ENCODE measurements around the gene HSPG2. TPM values are rescaled to one million over a fixed set of nuclear protein-coding genes. Genes with fewer than 3 reads are reported as not detected.
"Not testable (repeated sequence)": the region's sequence is repeated elsewhere in the genome, so short reads cannot be mapped to it uniquely, and the experiment has no call there.

Gene HSPG2
- total RNA-seq, 2 donors from 2014 or later: 0.20 TPM; not detected in 1

DNA sequence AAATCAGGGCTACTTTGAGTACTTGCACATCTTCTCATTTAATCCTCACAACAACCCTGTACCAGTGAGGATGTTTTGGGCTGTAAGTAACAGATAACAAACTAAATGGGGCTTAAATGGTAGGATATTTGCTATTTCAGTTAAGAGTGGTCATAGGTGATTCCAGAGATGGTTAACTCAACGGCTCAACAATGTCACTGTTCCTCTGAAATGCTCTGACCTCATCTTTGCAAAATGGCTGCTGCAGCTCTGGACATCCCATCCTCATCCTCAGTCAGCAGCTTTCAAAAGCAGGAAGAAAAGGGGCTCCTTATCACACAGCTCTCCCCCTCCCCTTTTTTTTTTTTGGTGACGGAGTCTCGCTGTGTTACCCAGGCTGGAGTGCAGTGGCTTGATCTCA is 123.6 kb downstream of the HSPG2 start:
- Mint-ChIP-seq H3K4me1 (ENCODE audit: low read depth in 2 of 2) (peaks cover 7 to 15% of the 10 kb centered on the region in 2 donors), H3K27me3 (peaks cover 4 to 8% of the 10 kb centered on the region in 2 donors), H3K27ac (no peak overlapping the region), H3K36me3 (no peaks in the 10 kb centered on the region), H3K9me3 (peaks cover 4% of the 10 kb centered on the region), H3K4me3 (no peak overlapping the region)
- DNase-seq (ENCODE audit: low spot score) (no peak), ATAC-seq (no peak)

GRCh38 chr1:21811875-21812305 is 125.2 kb downstream of the HSPG2 start, which contains the start of gene LDLRAD2:
LDLRAD2 (plus strand) TSS chr1:21812265; CDS start chr1:21812452, 187 bp downstream.
- no peaks in the 10 kb centered on the region for H3K36me3 Mint-ChIP-seq
- no peak for ATAC-seq
- no peak within 1 kb of the TSS for H3K27ac Mint-ChIP-seq
- DNase-seq (ENCODE audit: low spot score): no peak
- peaks cover 7 to 10% of the 10 kb centered on the region in 2 donors for H3K4me1 Mint-ChIP-seq (ENCODE audit: low read depth in 2 of 2)
- H3K9me3 Mint-ChIP-seq: peaks cover 4% of the 10 kb centered on the region
- no peak within 1 kb of the TSS for H3K4me3 Mint-ChIP-seq
- H3K27me3 Mint-ChIP-seq: peaks cover 4 to 8% of the 10 kb centered on the region in 2 donors

DNA sequence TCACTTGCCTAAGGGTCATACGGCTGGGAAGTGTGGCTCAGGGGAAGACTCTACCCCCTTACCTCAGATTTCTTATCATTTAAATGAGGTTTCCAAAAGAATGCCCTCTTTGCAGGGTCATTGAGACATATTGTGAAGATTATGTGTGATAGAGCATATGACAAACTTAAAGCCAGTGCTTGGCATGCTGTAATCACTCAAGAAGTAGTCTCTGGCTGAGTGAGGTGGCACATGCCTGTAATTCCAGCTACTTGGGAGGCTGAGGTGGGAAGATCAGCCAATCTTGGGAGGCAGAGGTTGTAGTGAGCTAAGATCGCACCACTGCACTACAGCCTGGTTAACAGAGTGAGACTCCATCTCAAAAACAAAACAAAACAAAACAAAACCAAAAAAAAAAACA is 132.6 kb downstream of the HSPG2 start:
- no peak overlapping the region for H3K27ac Mint-ChIP-seq

DNA sequence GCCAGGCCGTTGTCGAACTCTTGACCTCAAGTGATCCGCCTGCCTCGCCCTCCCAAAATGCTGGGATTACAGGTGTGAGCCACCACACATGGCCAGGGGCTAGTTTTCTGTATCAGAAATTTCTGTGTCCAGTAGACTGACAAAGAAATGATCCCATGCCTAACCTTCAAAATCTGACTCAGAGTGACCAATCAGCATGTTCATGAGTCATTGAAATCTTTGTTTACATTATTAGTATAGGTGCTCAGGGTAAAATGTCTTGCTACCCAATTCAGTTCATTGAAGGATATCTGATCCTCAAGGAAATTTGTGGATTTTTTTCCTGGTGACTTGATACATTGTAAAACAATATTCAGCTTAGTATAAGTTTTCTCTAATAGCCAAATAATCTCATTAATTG is 136.0 kb downstream of the HSPG2 start:
- H3K36me3 Mint-ChIP-seq: no peaks in the 10 kb centered on the region
- H3K9me3 Mint-ChIP-seq: no peaks in the 10 kb centered on the region
- DNase-seq (ENCODE audit: low spot score): no peak
- peaks cover 0 to 3% of the 10 kb centered on the region in 2 donors for H3K27me3 Mint-ChIP-seq
- no peak overlapping the region for H3K4me3 Mint-ChIP-seq
- H3K27ac Mint-ChIP-seq: no peak overlapping the region
- ATAC-seq: no peak
- peaks cover 0 to 3% of the 10 kb centered on the region in 2 donors for H3K4me1 Mint-ChIP-seq (ENCODE audit: low read depth in 2 of 2)

More for the DNA sequence above, 132.6 kb downstream of the HSPG2 start:
- Mint-ChIP-seq H3K4me1 (ENCODE audit: low read depth in 2 of 2) (no peaks in the 10 kb centered on the region), H3K9me3 (no peaks in the 10 kb centered on the region), H3K36me3 (no peaks in the 10 kb centered on the region), H3K4me3 (no peak overlapping the region), H3K27me3 (peaks cover 0 to 3% of the 10 kb centered on the region in 2 donors)
- ATAC-seq (no peak), DNase-seq (ENCODE audit: low spot score) (no peak)

GRCh38 chr1:21799730-21800129 is 137.4 kb downstream of the HSPG2 start:
- Mint-ChIP-seq H3K36me3 (no peaks in the 10 kb centered on the region), H3K4me3 (no peak overlapping the region), H3K9me3 (no peaks in the 10 kb centered on the region), H3K27ac (no peak overlapping the region), H3K4me1 (ENCODE audit: low read depth in 2 of 2) (peaks cover 0 to 3% of the 10 kb centered on the region in 2 donors), H3K27me3 (peaks cover 0 to 3% of the 10 kb centered on the region in 2 donors)
- ATAC-seq (no peak), DNase-seq (ENCODE audit: low spot score) (no peak)

- Mint-ChIP-seq H3K27ac (no peak overlapping the region), H3K36me3 (no peaks in the 10 kb centered on the region), H3K9me3 (no peaks in the 10 kb centered on the region), H3K4me3 (no peak overlapping the region), H3K4me1 (ENCODE audit: low read depth in 2 of 2) (peaks cover 12 to 15% of the 10 kb centered on the region in 2 donors), H3K27me3 (no peaks in the 10 kb centered on the region)
- DNase-seq (ENCODE audit: low spot score) (no peak), ATAC-seq (no peak)
These were observed 142.0 kb downstream of the HSPG2 start for GRCh38 chr1:21795075-21795474.

DNA sequence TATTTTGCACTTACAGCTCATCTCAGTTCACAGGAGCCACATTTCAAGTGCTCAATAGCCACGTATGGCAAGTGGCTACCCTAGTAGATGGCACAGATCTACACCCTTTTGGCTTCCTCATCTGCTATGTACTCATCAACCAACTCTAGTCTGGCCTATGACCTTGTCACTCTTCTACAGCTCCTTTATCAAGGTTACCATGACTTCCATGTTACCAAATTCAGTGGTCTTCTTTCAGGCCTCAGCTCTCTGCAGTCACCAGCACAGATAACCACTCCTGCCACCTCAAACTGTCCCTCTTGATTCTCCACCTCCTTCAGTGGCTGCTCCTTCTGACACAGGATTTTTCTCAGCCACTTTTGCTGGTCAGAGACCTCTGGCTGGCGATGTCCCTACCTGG is 142.5 kb downstream of the HSPG2 start:
- no peaks in the 10 kb centered on the region for H3K27me3 Mint-ChIP-seq
- H3K9me3 Mint-ChIP-seq: no peaks in the 10 kb centered on the region
- no peak overlapping the region for H3K27ac Mint-ChIP-seq
- no peak overlapping the region for H3K4me3 Mint-ChIP-seq
- DNase-seq (ENCODE audit: low spot score) (no peak), ATAC-seq (no peak)
- no peaks in the 10 kb centered on the region for H3K36me3 Mint-ChIP-seq
- peaks cover 16 to 18% of the 10 kb centered on the region in 2 donors for H3K4me1 Mint-ChIP-seq (ENCODE audit: low read depth in 2 of 2)

- no peaks in the 10 kb centered on the region for H3K27me3 Mint-ChIP-seq
- ATAC-seq (no peak), DNase-seq (ENCODE audit: low spot score) (no peak)
- no peaks in the 10 kb centered on the region for H3K9me3 Mint-ChIP-seq
- H3K4me3 Mint-ChIP-seq: no peak overlapping the region
- no peak overlapping the region for H3K27ac Mint-ChIP-seq
- no peaks in the 10 kb centered on the region for H3K36me3 Mint-ChIP-seq
- peaks cover 16 to 18% of the 10 kb centered on the region in 2 donors for H3K4me1 Mint-ChIP-seq (ENCODE audit: low read depth in 2 of 2)
These were observed 144.0 kb downstream of the HSPG2 start for GRCh38 chr1:21793104-21793503.

DNA sequence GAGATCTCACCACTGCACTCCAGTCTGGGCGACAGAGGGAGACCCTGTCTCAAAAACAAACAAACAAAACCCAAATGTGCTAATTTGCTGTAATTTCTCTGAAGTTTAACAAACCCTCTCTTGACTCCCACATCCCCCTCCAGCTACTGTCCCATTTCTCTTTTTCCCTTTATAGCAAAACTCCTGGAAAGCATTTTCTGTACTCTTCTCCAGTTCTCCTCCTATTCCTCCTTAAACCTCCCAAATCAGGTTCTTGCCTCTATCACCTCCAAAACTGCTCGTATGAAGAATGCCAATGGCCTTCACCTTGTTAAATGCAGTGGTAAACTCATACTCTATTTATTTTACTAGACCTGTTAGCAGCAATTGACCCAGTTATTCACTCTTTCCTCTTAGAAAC is 150.5 kb downstream of the HSPG2 start:
- H3K27ac Mint-ChIP-seq: peak overlapping the region in 1 of 2 donors; percentile 6
- DNase-seq (ENCODE audit: low spot score): no peak

DNA sequence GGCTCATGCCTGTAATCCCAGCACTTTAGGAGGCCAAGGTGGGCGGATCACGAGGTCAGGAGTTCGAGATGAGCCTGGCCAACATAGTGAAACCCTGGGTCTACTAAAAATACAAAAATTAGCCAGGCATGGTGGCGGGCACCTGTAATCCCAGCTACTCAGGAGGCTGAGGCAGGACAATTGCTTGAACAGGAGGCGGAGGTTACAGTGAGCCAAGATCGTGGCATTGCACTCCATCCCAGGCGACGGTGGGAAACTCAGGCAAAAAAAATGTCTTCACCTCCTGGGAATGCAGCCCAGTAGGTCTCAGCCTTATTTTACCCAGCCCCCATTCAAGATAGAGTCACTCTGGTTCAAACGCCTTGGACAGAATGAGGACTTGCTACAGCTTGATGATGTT is 151.3 kb downstream of the HSPG2 start:
- not testable (repeated sequence) for H3K27me3 Mint-ChIP-seq; ATAC-seq; DNase-seq (ENCODE audit: low spot score); H3K27ac Mint-ChIP-seq; H3K4me3 Mint-ChIP-seq; H3K36me3 Mint-ChIP-seq; H3K9me3 Mint-ChIP-seq
- H3K4me1 Mint-ChIP-seq (ENCODE audit: low read depth in 2 of 2): peaks cover 19 to 23% of the 10 kb centered on the region in 2 donors

More for the DNA sequence above, 150.5 kb downstream of the HSPG2 start:
- Mint-ChIP-seq H3K27me3 (peaks cover 0 to 2% of the 10 kb centered on the region in 2 donors), H3K9me3 (no peaks in the 10 kb centered on the region), H3K36me3 (peaks cover 9% of the 10 kb centered on the region), H3K4me3 (no peak overlapping the region), H3K4me1 (ENCODE audit: low read depth in 2 of 2) (peaks cover 23 to 28% of the 10 kb centered on the region in 2 donors)
- no peak for ATAC-seq

DNA sequence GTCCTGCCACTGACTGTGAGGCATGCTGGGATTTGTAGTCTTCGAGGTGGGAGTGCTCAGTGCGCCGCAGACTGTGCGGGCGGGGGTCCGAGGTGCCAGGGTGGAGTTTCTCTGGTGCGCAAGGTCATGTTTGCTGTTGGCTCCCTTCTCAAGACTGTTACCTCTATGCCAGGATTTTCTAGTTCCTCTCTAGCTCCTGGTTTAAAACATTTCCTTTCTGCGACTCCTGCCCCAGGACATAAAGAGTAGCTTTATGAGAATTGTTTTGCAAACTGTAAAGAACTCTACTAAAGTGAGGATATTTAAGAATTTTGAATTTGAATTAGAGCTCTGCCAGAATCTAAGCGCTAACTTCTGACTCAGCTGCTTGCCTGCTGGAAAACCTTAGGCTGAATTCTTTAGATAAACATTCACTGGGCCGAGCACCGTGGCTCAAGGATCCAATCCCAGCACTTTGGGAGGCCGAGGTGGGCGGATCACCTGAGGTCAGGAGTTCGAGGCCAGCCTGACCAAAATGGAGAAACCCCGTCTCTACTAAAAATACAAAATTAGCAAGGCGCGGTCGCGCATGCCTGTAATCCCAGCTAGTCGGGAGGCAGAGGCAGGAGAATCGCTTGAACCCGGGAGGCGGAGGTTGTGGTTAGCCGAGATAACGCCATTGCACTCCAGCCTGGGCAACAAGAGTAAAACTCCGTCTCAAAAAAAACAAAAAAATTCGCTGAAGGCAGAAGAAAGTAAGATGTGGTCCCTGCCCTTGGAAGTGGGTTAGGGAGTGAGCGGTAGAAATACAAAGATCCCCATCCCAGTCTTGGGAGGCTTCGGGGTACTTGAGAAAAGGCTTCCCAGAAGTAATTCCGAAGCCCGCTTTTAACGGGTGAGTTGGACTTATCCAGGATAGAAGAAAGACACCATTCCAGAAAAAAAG is 153.2 kb downstream of the HSPG2 start:
- peak overlapping the region; percentile 99 to 100 for H3K27ac Mint-ChIP-seq
- H3K36me3 Mint-ChIP-seq: peaks cover 18% of the 10 kb centered on the region
- ATAC-seq (no peak), DNase-seq (ENCODE audit: low spot score) (no peak)
- H3K4me1 Mint-ChIP-seq (ENCODE audit: low read depth in 2 of 2): peaks cover 26 to 31% of the 10 kb centered on the region in 2 donors
- no peaks in the 10 kb centered on the region for H3K9me3 Mint-ChIP-seq
- H3K27me3 Mint-ChIP-seq: peaks cover 0 to 2% of the 10 kb centered on the region in 2 donors
- peak overlapping the region; percentile 100 for H3K4me3 Mint-ChIP-seq

GRCh38 chr1:21782868-21783678 is 154.0 kb downstream of the HSPG2 start, which contains the start of gene USP48:
USP48 (minus strand) TSS chr1:21783149; CDS start chr1:21782957, 192 bp downstream.
- peak; percentile 97 for DNase-seq (ENCODE audit: low spot score)
- Mint-ChIP-seq H3K36me3 (peaks cover 18% of the 10 kb centered on the region), H3K27ac (peak within 1 kb of the TSS; percentile 99 to 100), H3K27me3 (peaks cover 0 to 2% of the 10 kb centered on the region in 2 donors), H3K9me3 (no peaks in the 10 kb centered on the region), H3K4me1 (ENCODE audit: low read depth in 2 of 2) (peaks cover 29 to 34% of the 10 kb centered on the region in 2 donors), H3K4me3 (peak within 1 kb of the TSS; percentile 100)
- ATAC-seq: peak; percentile 95 to 97

DNA sequence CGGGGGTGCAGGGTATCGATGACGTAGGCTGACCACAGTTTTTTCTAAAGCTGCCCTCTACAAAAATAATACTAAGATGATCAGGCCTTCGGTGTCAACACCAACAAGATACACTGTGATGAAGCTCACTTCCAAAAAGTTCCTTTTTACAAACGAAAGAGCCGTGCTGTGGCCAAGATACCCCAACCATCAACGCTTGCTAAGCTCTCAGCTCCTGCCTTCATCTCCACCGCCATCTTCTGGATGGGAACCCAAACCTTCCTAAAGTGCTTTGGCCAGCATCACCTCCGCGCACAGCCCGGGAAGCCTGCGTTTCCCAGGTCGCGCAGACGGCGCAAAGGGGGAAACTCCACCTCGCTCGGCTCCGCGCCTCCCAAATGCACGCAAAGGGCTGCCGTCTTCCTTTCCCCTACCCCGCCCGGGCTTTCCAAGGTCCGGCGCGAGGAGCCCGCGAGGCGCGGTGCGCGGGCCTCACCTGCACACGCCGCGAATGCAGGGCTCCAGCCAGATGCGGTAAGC is 154.7 kb downstream of the HSPG2 start:
- DNase-seq (ENCODE audit: low spot score) (peak; percentile 75), ATAC-seq (peak in 1 of 2 donors; percentile 41)
- H3K9me3 Mint-ChIP-seq: no peaks in the 10 kb centered on the region
- H3K4me1 Mint-ChIP-seq (ENCODE audit: low read depth in 2 of 2): peaks cover 33 to 41% of the 10 kb centered on the region in 2 donors
- peaks cover 18% of the 10 kb centered on the region for H3K36me3 Mint-ChIP-seq
- H3K27ac Mint-ChIP-seq: peak overlapping the region; percentile 99 to 100
- H3K27me3 Mint-ChIP-seq: peaks cover 0 to 2% of the 10 kb centered on the region in 2 donors
- peak overlapping the region; percentile 100 for H3K4me3 Mint-ChIP-seq
